ENCODE results near the gene KIAA1549.
"Not testable (repeated sequence)": the region's sequence is repeated elsewhere in the genome, so short reads cannot be mapped to it uniquely, and the experiment has no call there.

KIAA1549 gene

GRCh38 chr7:138843632-138844580 is 137.3 kb downstream of the KIAA1549 start:
- DNase-seq, result no peak

- DNase-seq, result no peak
Observed at GRCh38 chr7:138842111-138842510, 139.1 kb downstream of the KIAA1549 start.

GRCh38 chr7:138838166-138838565 is 143.0 kb downstream of the KIAA1549 start:
- DNase-seq, result peak; percentile 34

- peak; percentile 78 for DNase-seq
Observed at GRCh38 chr7:138837627-138838026, 143.6 kb downstream of the KIAA1549 start.

- DNase-seq, result no peak
Observed at GRCh38 chr7:138835087-138835486, 146.1 kb downstream of the KIAA1549 start.

GRCh38 chr7:138834583-138834982 is 146.6 kb downstream of the KIAA1549 start:
- no peak for DNase-seq

GRCh38 chr7:138833596-138833995 is 147.6 kb downstream of the KIAA1549 start:
- no peak for DNase-seq

GRCh38 chr7:138832966-138833365 is 148.2 kb downstream of the KIAA1549 start:
- DNase-seq, result no peak

GRCh38 chr7:138829335-138829734 is 151.9 kb downstream of the KIAA1549 start:
- DNase-seq, result no peak

GRCh38 chr7:138828302-138828701 is 152.9 kb downstream of the KIAA1549 start:
- no peak for DNase-seq

- no peak for DNase-seq
Observed at GRCh38 chr7:138825049-138825721, 156.0 kb downstream of the KIAA1549 start.

GRCh38 chr7:138822867-138823535 is 158.2 kb downstream of the KIAA1549 start:
- no peak for DNase-seq

GRCh38 chr7:138821912-138822311 is 159.3 kb downstream of the KIAA1549 start:
- no peak for DNase-seq

- no peak for DNase-seq
Observed at GRCh38 chr7:138819625-138820024, 161.6 kb downstream of the KIAA1549 start.

GRCh38 chr7:138816650-138817049 is 164.5 kb downstream of the KIAA1549 start:
- no peak for DNase-seq

GRCh38 chr7:138814816-138815332 is 166.3 kb downstream of the KIAA1549 start:
- no peak for DNase-seq

- DNase-seq, result no peak
Observed at GRCh38 chr7:138813945-138814344, 167.2 kb downstream of the KIAA1549 start.

GRCh38 chr7:138811327-138811726 is 169.9 kb downstream of the KIAA1549 start:
- DNase-seq, result not testable (repeated sequence)

GRCh38 chr7:138809346-138809745 is 171.8 kb downstream of the KIAA1549 start:
- DNase-seq, result no peak

- DNase-seq, result no peak
Observed at GRCh38 chr7:138804618-138805017, 176.6 kb downstream of the KIAA1549 start.

- DNase-seq, result no peak
Observed at GRCh38 chr7:138802706-138803105, 178.5 kb downstream of the KIAA1549 start.

GRCh38 chr7:138801256-138801655 is 179.9 kb downstream of the KIAA1549 start:
- DNase-seq, result no peak

GRCh38 chr7:138799336-138800000 is 181.7 kb downstream of the KIAA1549 start:
- no peak for DNase-seq
